Cardiac muscle cell (in vitro differentiated cells and primary cell): ENCODE data around the gene APOA5. TPM values are rescaled to one million over a fixed set of nuclear protein-coding genes. Genes with fewer than 3 reads are reported as not detected.

Source experiments
- DNase-seq, 2 donors: peaks; one replicate each; pipeline versions ENCODE4 v3.0.0 to v3.0.0-alpha.2; 2010 to 2017; ENCODE audit warnings: low read depth in 1 of 2, low spot score in 1 of 2
- H3K27ac ChIP-seq: fragments of 200-600 bp; sonication (generic); 2 replicates; pipeline ENCODE4 v1.5.1; 2016
- H3K27me3 ChIP-seq: fragments of 200-600 bp; sonication (generic); 2 replicates; pipeline ENCODE4 v1.6.0; 2016; ENCODE audit warnings: control low read depth
- H3K36me3 ChIP-seq: fragments of 200-600 bp; sonication (generic); 2 replicates; pipeline ENCODE4 v1.5.1; 2016; ENCODE audit warnings: control low read depth
- H3K4me1 ChIP-seq: fragments of 200-600 bp; sonication (generic); 2 replicates; pipeline ENCODE4 v1.8.1; 2017; ENCODE audit warnings: low read depth, mild to moderate bottlenecking, mixed run types
- H3K4me3 ChIP-seq: fragments of 200-600 bp; sonication (generic); 2 replicates; pipeline ENCODE4 v1.5.1; 2016; ENCODE audit warnings: mild to moderate bottlenecking
- H3K9me3 ChIP-seq: fragments of 200-600 bp; sonication (generic); 2 replicates; pipeline ENCODE4 v1.5.1; 2017; ENCODE audit warnings: low read depth, mild to moderate bottlenecking, control low read depth
- polyA plus RNA-seq: library from polyadenylated mRNA; unstranded; fragments of >200 nt; fragmentation: Nextera tagmentation; extraction: Ambion mirVana; gene quantifications from 2 replicates; pipeline ENCODE4 v1.2.1, GENCODE V29; 2016
- total RNA-seq: library from RNA; depleted of rRNA; stranded (reverse); fragments of >200 nt; gene quantifications from 2 replicates; pipeline ENCODE4 v1.2.3, GENCODE V29; 2016
- TF ChIP-seq, protein P1 (sequence below): IDR thresholded peaks from 2 replicates; pipeline ENCODE4 v1.5.1; 2012; ENCODE audit warnings: low read depth, mild to moderate bottlenecking, low read length

Gene APOA5
- total and polyA plus RNA-seq, 2 experiments from 2014 or later = not detected

DNA sequence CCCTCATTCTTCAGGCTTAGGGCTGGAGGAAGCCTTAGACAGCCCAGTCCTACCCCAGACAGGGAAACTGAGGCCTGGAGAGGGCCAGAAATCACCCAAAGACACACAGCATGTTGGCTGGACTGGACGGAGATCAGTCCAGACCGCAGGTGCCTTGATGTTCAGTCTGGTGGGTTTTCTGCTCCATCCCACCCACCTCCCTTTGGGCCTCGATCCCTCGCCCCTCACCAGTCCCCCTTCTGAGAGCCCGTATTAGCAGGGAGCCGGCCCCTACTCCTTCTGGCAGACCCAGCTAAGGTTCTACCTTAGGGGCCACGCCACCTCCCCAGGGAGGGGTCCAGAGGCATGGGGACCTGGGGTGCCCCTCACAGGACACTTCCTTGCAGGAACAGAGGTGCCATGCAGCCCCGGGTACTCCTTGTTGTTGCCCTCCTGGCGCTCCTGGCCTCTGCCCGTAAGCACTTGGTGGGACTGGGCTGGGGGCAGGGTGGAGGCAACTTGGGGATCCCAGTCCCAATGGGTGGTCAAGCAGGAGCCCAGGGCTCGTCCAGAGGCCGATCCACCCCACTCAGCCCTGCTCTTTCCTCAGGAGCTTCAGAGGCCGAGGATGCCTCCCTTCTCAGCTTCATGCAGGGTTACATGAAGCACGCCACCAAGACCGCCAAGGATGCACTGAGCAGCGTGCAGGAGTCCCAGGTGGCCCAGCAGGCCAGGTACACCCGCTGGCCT, 38.7 kb upstream of the APOA5 start:
- Histone ChIP-seq H3K4me3 (no peak overlapping the region), H3K4me1 (peaks cover 32% of the 10 kb centered on the region), H3K27ac (no peak overlapping the region), H3K9me3 (no peaks in the 10 kb centered on the region), H3K27me3 (no peaks in the 10 kb centered on the region), H3K36me3 (no peaks in the 10 kb centered on the region)
- TF ChIP-seq, protein P1, sequence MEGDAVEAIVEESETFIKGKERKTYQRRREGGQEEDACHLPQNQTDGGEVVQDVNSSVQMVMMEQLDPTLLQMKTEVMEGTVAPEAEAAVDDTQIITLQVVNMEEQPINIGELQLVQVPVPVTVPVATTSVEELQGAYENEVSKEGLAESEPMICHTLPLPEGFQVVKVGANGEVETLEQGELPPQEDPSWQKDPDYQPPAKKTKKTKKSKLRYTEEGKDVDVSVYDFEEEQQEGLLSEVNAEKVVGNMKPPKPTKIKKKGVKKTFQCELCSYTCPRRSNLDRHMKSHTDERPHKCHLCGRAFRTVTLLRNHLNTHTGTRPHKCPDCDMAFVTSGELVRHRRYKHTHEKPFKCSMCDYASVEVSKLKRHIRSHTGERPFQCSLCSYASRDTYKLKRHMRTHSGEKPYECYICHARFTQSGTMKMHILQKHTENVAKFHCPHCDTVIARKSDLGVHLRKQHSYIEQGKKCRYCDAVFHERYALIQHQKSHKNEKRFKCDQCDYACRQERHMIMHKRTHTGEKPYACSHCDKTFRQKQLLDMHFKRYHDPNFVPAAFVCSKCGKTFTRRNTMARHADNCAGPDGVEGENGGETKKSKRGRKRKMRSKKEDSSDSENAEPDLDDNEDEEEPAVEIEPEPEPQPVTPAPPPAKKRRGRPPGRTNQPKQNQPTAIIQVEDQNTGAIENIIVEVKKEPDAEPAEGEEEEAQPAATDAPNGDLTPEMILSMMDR = no peak
- no peak for DNase-seq

DNA sequence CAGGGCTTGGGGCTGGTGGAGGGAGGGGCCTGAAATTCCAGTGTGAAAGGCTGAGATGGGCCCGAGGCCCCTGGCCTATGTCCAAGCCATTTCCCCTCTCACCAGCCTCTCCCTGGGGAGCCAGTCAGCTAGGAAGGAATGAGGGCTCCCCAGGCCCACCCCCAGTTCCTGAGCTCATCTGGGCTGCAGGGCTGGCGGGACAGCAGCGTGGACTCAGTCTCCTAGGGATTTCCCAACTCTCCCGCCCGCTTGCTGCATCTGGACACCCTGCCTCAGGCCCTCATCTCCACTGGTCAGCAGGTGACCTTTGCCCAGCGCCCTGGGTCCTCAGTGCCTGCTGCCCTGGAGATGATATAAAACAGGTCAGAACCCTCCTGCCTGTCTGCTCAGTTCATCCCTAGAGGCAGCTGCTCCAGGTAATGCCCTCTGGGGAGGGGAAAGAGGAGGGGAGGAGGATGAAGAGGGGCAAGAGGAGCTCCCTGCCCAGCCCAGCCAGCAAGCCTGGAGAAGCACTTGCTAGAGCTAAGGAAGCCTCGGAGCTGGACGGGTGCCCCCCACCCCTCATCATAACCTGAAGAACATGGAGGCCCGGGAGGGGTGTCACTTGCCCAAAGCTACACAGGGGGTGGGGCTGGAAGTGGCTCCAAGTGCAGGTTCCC, 38.0 kb upstream of the APOA5 start, which contains the start of gene APOC3:
Gene APOC3, plus strand, starts transcription at position 383 of the 659 bp plus-strand sequence. CDS start 676 bp downstream, outside the sequence.
- Histone ChIP-seq H3K27ac (no peak within 1 kb of the TSS), H3K9me3 (no peaks in the 10 kb centered on the region), H3K27me3 (no peaks in the 10 kb centered on the region), H3K4me1 (peaks cover 29% of the 10 kb centered on the region), H3K4me3 (no peak within 1 kb of the TSS), H3K36me3 (no peaks in the 10 kb centered on the region)
- TF ChIP-seq, protein P1 = no peak
- peak in 1 of 2 donors; percentile 67 for DNase-seq

DNA sequence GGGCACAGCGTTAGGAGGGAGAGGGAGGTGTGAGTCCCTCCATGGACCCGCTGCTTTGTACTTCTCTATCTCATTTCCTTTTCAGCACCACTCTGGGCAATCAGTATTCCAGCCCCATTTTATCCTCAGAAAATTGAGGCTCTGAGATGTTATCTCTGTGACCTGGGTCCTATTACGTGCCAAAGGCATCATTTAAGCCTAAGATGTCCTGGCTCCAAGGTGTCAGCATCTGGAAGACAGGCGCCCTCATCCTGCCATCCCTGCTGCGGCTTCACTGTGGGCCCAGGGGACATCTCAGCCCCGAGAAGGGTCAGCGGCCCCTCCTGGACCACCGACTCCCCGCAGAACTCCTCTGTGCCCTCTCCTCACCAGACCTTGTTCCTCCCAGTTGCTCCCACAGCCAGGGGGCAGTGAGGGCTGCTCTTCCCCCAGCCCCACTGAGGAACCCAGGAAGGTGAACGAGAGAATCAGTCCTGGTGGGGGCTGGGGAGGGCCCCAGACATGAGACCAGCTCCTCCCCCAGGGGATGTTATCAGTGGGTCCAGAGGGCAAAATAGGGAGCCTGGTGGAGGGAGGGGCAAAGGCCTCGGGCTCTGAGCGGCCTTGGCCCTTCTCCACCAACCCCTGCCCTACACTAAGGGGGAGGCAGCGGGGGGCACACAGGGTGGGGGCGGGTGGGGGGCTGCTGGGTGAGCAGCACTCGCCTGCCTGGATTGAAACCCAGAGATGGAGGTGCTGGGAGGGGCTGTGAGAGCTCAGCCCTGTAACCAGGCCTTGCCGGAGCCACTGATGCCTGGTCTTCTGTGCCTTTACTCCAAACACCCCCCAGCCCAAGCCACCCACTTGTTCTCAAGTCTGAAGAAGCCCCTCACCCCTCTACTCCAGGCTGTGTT, 37.2 kb upstream of the APOA5 start:
- Histone ChIP-seq H3K4me1 (peaks cover 29% of the 10 kb centered on the region), H3K9me3 (no peaks in the 10 kb centered on the region), H3K4me3 (no peak overlapping the region), H3K27ac (peak overlapping the region; percentile 31), H3K27me3 (no peaks in the 10 kb centered on the region), H3K36me3 (no peaks in the 10 kb centered on the region)
- no peak for DNase-seq
- TF ChIP-seq, protein P1 = no peak

DNA sequence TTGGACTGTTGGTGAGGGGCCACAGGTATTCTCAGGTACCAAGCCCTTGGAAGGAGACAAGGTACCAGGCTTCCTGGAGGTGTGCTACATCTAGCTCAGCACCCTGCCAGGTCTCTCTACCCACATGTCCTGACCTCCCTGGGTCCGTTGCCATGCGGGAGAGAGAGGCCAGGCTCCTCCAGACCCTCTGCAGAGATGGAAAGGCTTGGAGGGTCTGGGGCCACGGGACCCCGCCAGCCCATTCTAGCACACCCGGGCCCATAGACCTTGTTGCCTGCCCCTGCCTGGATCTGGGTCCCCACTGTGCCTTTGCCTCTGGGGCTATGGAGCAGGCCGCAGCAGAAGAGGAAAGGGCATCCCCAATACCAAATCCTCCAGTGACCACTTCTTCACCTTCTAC, 35.8 kb upstream of the APOA5 start:
- DNase-seq = no peak
- H3K27ac ChIP-seq = no peak overlapping the region
- H3K4me3 ChIP-seq = no peak overlapping the region
- H3K9me3 ChIP-seq = no peaks in the 10 kb centered on the region
- TF ChIP-seq, protein P1 = no peak
- H3K36me3 ChIP-seq = no peaks in the 10 kb centered on the region
- H3K27me3 ChIP-seq = no peaks in the 10 kb centered on the region
- peaks cover 38% of the 10 kb centered on the region for H3K4me1 ChIP-seq

DNA sequence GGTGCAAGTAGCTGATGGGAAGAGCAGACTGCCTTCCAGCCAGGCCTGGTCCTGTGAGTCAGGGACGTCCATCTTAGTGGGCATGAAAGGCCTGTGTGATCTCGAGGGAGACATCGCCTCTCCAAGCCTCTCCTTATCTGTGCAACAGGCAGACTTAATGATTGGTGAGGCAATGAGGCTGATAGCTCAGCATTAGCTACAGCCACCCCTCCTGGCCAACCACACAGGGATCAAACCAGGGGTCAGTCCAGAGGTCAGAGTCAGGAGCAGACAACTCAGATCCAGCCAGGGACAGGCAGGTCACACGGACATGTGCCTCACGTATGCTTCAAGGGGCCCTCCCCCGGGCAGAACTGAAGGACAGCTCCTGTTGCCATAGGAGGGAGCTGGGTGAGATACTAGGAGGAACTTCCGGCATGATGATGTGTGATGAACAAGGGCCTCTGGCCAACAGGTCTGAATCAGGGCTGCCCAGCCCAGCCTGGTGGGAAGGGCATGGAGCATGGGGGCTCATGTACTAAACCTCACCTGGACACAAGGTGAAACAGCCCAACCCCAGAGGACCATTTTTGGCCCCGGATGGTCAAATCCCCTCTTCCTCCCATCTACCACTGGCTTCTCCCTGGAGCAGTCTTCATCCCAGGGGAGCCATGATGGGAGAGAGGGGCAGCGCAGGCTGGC, 35.2 kb upstream of the APOA5 start:
- Histone ChIP-seq H3K4me1 (peaks cover 38% of the 10 kb centered on the region), H3K36me3 (no peaks in the 10 kb centered on the region), H3K4me3 (no peak overlapping the region), H3K9me3 (no peaks in the 10 kb centered on the region), H3K27me3 (no peaks in the 10 kb centered on the region), H3K27ac (peak overlapping the region; percentile 33)
- DNase-seq = peak in 1 of 2 donors; percentile 10
- TF ChIP-seq, protein P1 = no peak
